SK-N-SH (cell line): ENCODE data around the gene SMU1. TPM values are rescaled to one million over a fixed set of nuclear protein-coding genes. Genes with fewer than 3 reads are reported as not detected.

Experiments used
- CTCF ChIA-PET: fragments of 300-600, 350-600 bp; formaldehyde crosslinking; extraction: SDS; loops from one replicate; lab custom pipeline; 2021; lab: Yijun Ruan, JAX
- POLR2A ChIA-PET: fragments of 350-600 bp; sonication (Branson Sonifier 250); formaldehyde crosslinking; extraction: SDS; loops from one replicate; lab custom pipeline; 2020; ENCODE audit warnings: antibody characterized with exemption, inconsistent platforms; lab: Yijun Ruan, JAX
- DNase-seq: peaks from one replicate; pipeline ENCODE4 v3.0.0; 2012
- H2AFZ ChIP-seq: fragments of 200-600 bp; sonication (generic); 2 replicates; pipeline ENCODE4 v1.8.1; 2016; ENCODE audit warnings: antibody characterized with exemption, mild to moderate bottlenecking, low read depth
- H3F3A ChIP-seq: fragments of 200-600 bp; sonication (generic); replicated peaks from 2 replicates; pipeline ENCODE3; 2016; ENCODE audit warnings: antibody characterized with exemption, mild to moderate bottlenecking; ENCODE audit not compliant: insufficient read depth
- H3K27ac ChIP-seq, 2 experiments: fragments of 200-500 bp in 1 of 2; fragments of 200-600 bp in 1 of 2; sonication (Bioruptor generic) in 1 of 2; sonication (generic), shearing (Covaris generic) in 1 of 2; 2 replicates each; pipeline versions ENCODE4 v1.5.1 to v1.6.1; 2014 to 2016; ENCODE audit warnings: low read depth in 2 of 2, inconsistent platforms in 1 of 2, low read length in 1 of 2, mild to moderate bottlenecking in 1 of 2, mixed read lengths in 1 of 2
- H3K27me3 ChIP-seq: fragments of 200-600 bp; sonication (generic), shearing (Covaris generic); 2 replicates; pipeline ENCODE4 v1.6.1; 2016; ENCODE audit warnings: mixed run types; ENCODE audit not compliant: insufficient read depth
- H3K36me3 ChIP-seq, 2 experiments: fragments of 200-500 bp in 1 of 2; fragments of 200-600 bp in 1 of 2; sonication (Bioruptor generic) in 1 of 2; sonication (generic) in 1 of 2; replicated peaks in 1 of 2; 2 replicates each; pipeline versions ENCODE3 to v1.5.1; 2014 to 2016; ENCODE audit warnings: low read length in 1 of 2, mild to moderate bottlenecking in 1 of 2; ENCODE audit not compliant: insufficient read depth in 2 of 2, control insufficient read depth in 1 of 2
- H3K4me1 ChIP-seq, 2 experiments: fragments of 200-500 bp in 1 of 2; fragments of 200-600 bp in 1 of 2; sonication (Bioruptor generic) in 1 of 2; sonication (generic), shearing (Covaris generic) in 1 of 2; 2 replicates each; pipeline versions ENCODE4 v1.5.1 to v1.6.1; 2014 to 2016; ENCODE audit warnings: low read depth in 1 of 2, low read length in 1 of 2, mixed run types in 1 of 2; ENCODE audit not compliant: insufficient read depth in 2 of 2, control insufficient read depth in 1 of 2
- H3K4me2 ChIP-seq: fragments of 200-600 bp; sonication (generic), shearing (Covaris generic); 2 replicates; pipeline ENCODE4 v1.6.1; 2017; ENCODE audit warnings: mixed run types
- H3K4me3 ChIP-seq, 2 experiments: fragments of 200-500 bp in 1 of 2; fragments of 200-600 bp in 1 of 2; sonication (Bioruptor generic) in 1 of 2; sonication (generic), shearing (Covaris generic) in 1 of 2; 2 replicates each; pipeline versions ENCODE4 v1.5.1 to v1.8.1; 2014 to 2016; ENCODE audit warnings: low read depth in 2 of 2, inconsistent platforms in 1 of 2, low read length in 1 of 2, mild to moderate bottlenecking in 1 of 2, mixed read lengths in 1 of 2, moderate library complexity in 1 of 2
- H3K79me2 ChIP-seq: fragments of 200-600 bp; sonication (generic); 2 replicates; pipeline ENCODE4 v1.8.1; 2017; ENCODE audit warnings: mild to moderate bottlenecking; ENCODE audit not compliant: insufficient read depth
- H3K9ac ChIP-seq: fragments of 200-600 bp; sonication (generic); 2 replicates; pipeline ENCODE4 v1.6.1; 2017; ENCODE audit warnings: mixed run types
- H3K9me2 ChIP-seq: fragments of 200-600 bp; sonication (generic); 2 replicates; pipeline ENCODE4 v1.6.1; 2017; ENCODE audit warnings: mixed run types
- H3K9me3 ChIP-seq: fragments of 200-600 bp; sonication (generic); 2 replicates; pipeline ENCODE4 v1.6.1; 2017; ENCODE audit warnings: mixed run types, mild to moderate bottlenecking, moderate library complexity
- H4K20me1 ChIP-seq: fragments of 200-600 bp; sonication (generic); 2 replicates; pipeline ENCODE4 v1.6.1; 2017; ENCODE audit warnings: mild to moderate bottlenecking, mixed run types; ENCODE audit not compliant: insufficient read depth
- TAF1 ChIP-seq: IDR thresholded peaks from 2 replicates; pipeline ENCODE4 v1.6.1; 2012; ENCODE audit warnings: low read depth, mild to moderate bottlenecking, low read length, moderate library complexity, borderline replicate concordance
- WGBS: methylation state at CpG from one replicate; pipeline ENCODE4 v1.1.6; 2017; ENCODE audit warnings: low lambda C conversion rate; 5-methylcytosine and 5-hydroxymethylcytosine counted together
- polyA plus RNA-seq, 3 experiments: library from polyadenylated mRNA; depleted of rRNA; stranded (reverse); fragments of >200 nt; gene quantifications; 2 replicates each; pipeline ENCODE4 v1.2.3, GENCODE V29; 2012

Gene SMU1
- polyA plus RNA-seq, 1 of the 3 experiments (the other 2 are of a cell fraction), result 9.8 TPM

GRCh38 chr9:32991897-32992594 is 84.4 kb downstream of the SMU1 start:
- CTCF ChIA-PET, result interaction anchor here (1.1 to 1.7 kb wide), 3 partner anchors 411 to 613 kb away, joined by 3 to 6 read pairs (median 3); no protein-coding TSS in a partner anchor
- H3K36me3 ChIP-seq, result peaks cover 54 to 56% of the 10 kb centered on the region in 2 experiments
- H3K9me2 ChIP-seq, result no peaks in the 10 kb centered on the region
- peak overlapping the region in 1 of 2 experiments; percentile 59; a peak in 2 of 4 replicates for H3K27ac ChIP-seq
- WGBS, result 71% methylated on average over 6 of the region's 6 CpGs
- no peak overlapping the region for H3K4me3 ChIP-seq
- no peaks in the 10 kb centered on the region for H3K9me3 ChIP-seq
- H3K9ac ChIP-seq, result no peak overlapping the region
- POLR2A ChIA-PET, result interaction anchor here (1.1 kb wide), 1 partner anchor 33 kb away, joined by 7 read pairs; the partner anchor contains the start of gene DNAJA1
- DNase-seq, result peak; percentile 52
- H4K20me1 ChIP-seq, result no peaks in the 10 kb centered on the region; the same call in 1 of the 2 replicates
- H2AFZ ChIP-seq, result no peak overlapping the region
- peaks cover 69% of the 10 kb centered on the region for H3K79me2 ChIP-seq
- H3F3A ChIP-seq, result no peaks in the 10 kb centered on the region
- TF ChIP-seq TAF1, result no peak
- H3K27me3 ChIP-seq, result no peaks in the 10 kb centered on the region
- peaks cover 0 to 12% of the 10 kb centered on the region in 2 experiments; a peak in 2 of 4 replicates for H3K4me1 ChIP-seq
- no peak overlapping the region for H3K4me2 ChIP-seq

Other genes starting within 250 kb of the SMU1 start
- gene APTX, start 75.0 kb downstream of the SMU1 start, polyA plus RNA-seq (2012; rRNA removed), result 30.7 and 36.5 TPM in 2 replicates
- gene DNAJA1, start 51.4 kb downstream of the SMU1 start, polyA plus RNA-seq (2012; rRNA removed), result 103 and 125 TPM in 2 replicates
- gene B4GALT1, start 90.7 kb upstream of the SMU1 start, polyA plus RNA-seq (2012; rRNA removed), result 36.2 and 36.3 TPM in 2 replicates
- not detected in 2 replicates for gene SPINK4, start 163.5 kb upstream of the SMU1 start, polyA plus RNA-seq (2012; rRNA removed)
- gene BAG1, start 188.0 kb upstream of the SMU1 start, polyA plus RNA-seq (2012; rRNA removed), result 40.0 and 49.9 TPM in 2 replicates
- gene CHMP5, start 188.4 kb upstream of the SMU1 start, polyA plus RNA-seq (2012; rRNA removed), result 88.3 and 112 TPM in 2 replicates
- 19.6 and 27.6 TPM in 2 replicates for gene NFX1, start 213.8 kb upstream of the SMU1 start, polyA plus RNA-seq (2012; rRNA removed)